CD4-positive, CD25-positive, alpha-beta regulatory T cell (primary cell): Measurements from ENCODE around the gene KDM7A. TPM values are rescaled to one million over a fixed set of nuclear protein-coding genes. Genes with fewer than 3 reads are reported as not detected.
"Not testable (repeated sequence)": the region's sequence is repeated elsewhere in the genome, so short reads cannot be mapped to it uniquely, and the experiment has no call there.

ENCODE experiments used
- ATAC-seq, 2 donors: fragments of 150-1000 bp; cut with Tn5 transposase; one replicate each; pipeline ENCODE4 v1.10.0; 2021; ENCODE audit warnings: low read depth in 2 of 2, moderate number of reproducible peaks in 2 of 2, moderate library complexity in 1 of 2
- DNase-seq, 3 donors: peaks; one replicate each; pipeline versions ENCODE4 v3.0.0 to v3.0.0-alpha.2; 2012 to 2022; ENCODE audit warnings: mixed read lengths in 1 of 3
- H3K27ac ChIP-seq: one replicate; pipeline ENCODE4 v1.7.0; 2013; ENCODE audit warnings: mild to moderate bottlenecking, low read length; ENCODE audit not compliant: insufficient read depth, poor library complexity, severe bottlenecking
- H3K27me3 ChIP-seq: one replicate; pipeline ENCODE4 v1.7.0; 2013; ENCODE audit warnings: low read length; ENCODE audit not compliant: control insufficient read depth, insufficient read depth
- H3K36me3 ChIP-seq: one replicate; pipeline ENCODE4 v1.7.0; 2013; ENCODE audit warnings: mild to moderate bottlenecking, low read length, moderate library complexity; ENCODE audit not compliant: control insufficient read depth, insufficient read depth
- H3K4me1 ChIP-seq: 2 replicates; pipeline ENCODE4 v1.7.0; 2013; ENCODE audit warnings: mild to moderate bottlenecking, low read length; ENCODE audit not compliant: insufficient read depth, control insufficient read depth, poor library complexity, severe bottlenecking
- H3K4me3 ChIP-seq: one replicate; pipeline ENCODE4 v1.7.0; 2013; ENCODE audit warnings: low read depth, mild to moderate bottlenecking, low read length, moderate library complexity
- H3K9me3 ChIP-seq, 2 experiments: 1 replicate in 1 of 2; 2 replicates in 1 of 2; pipeline ENCODE4 v1.7.0; 2013; ENCODE audit warnings: low read length in 2 of 2, mild to moderate bottlenecking in 1 of 2, moderate library complexity in 1 of 2; ENCODE audit not compliant: control insufficient read depth in 2 of 2
- H3K27ac Mint-ChIP-seq, 3 donors: one replicate each; pipeline ENCODE4 v1.8.0; 2020 to 2022; ENCODE audit warnings: mild to moderate bottlenecking in 3 of 3, mixed read lengths in 3 of 3, moderate library complexity in 2 of 3
- H3K27me3 Mint-ChIP-seq: one replicate; pipeline ENCODE4 v1.8.0; 2022; ENCODE audit warnings: mild to moderate bottlenecking, mixed read lengths
- H3K36me3 Mint-ChIP-seq: one replicate; pipeline ENCODE4 v1.8.0; 2020; ENCODE audit warnings: mixed read lengths
- H3K4me1 Mint-ChIP-seq, 4 donors: one replicate each; pipeline ENCODE4 v1.8.0; 2020 to 2022; ENCODE audit warnings: mixed read lengths in 4 of 4, mild to moderate bottlenecking in 1 of 4
- H3K4me3 Mint-ChIP-seq, 4 donors: one replicate each; pipeline ENCODE4 v1.8.0; 2020 to 2022; ENCODE audit warnings: mild to moderate bottlenecking in 4 of 4, mixed read lengths in 4 of 4, moderate library complexity in 3 of 4
- H3K9me3 Mint-ChIP-seq, 7 donors: one replicate each; pipeline ENCODE4 v1.8.0; 2020 to 2022; ENCODE audit warnings: mixed read lengths in 7 of 7, mild to moderate bottlenecking in 3 of 7, moderate library complexity in 2 of 7
- polyA plus RNA-seq, 4 donors: library from polyadenylated mRNA; unstranded; fragments of 300-500 nt; fragmentation: Illumina TruSeq; gene quantifications; one replicate each; pipeline ENCODE4 v1.2.3, GENCODE V29; 2021
- total RNA-seq: library from RNA; stranded (reverse); gene quantifications from one replicate; pipeline ENCODE4 v1.2.3, GENCODE V29; 2022

The KDM7A gene
- total and polyA plus RNA-seq, 5 donors from 2014 or later: 3.2 to 52.0 (median 4.0) TPM

- Mint-ChIP-seq H3K27me3 (no peaks in the 10 kb centered on the region), H3K36me3 (peaks cover 5% of the 10 kb centered on the region), H3K9me3 (no peaks in the 10 kb centered on the region), H3K27ac (no peak overlapping the region), H3K4me3 (peak overlapping the region in 3 of 4 donors; percentile 5 to 68 (median 42)), H3K4me1 (peaks cover 44 to 87% (median 73%) of the 10 kb centered on the region in 4 donors)
- DNase-seq (no peak), ATAC-seq (no peak)
- Histone ChIP-seq H3K9me3 (no peaks in the 10 kb centered on the region), H3K27me3 (no peaks in the 10 kb centered on the region), H3K4me3 (no peak overlapping the region), H3K36me3 (no peaks in the 10 kb centered on the region), H3K27ac (no peak overlapping the region), H3K4me1 (peaks cover 28% of the 10 kb centered on the region)
Measured at GRCh38 chr7:140165422-140165821, 11.4 kb downstream of the KDM7A start.

GRCh38 chr7:140162081-140162480, 14.7 kb downstream of the KDM7A start:
- not testable (repeated sequence) for ATAC-seq, H3K36me3 ChIP-seq, H3K9me3 Mint-ChIP-seq, H3K27ac ChIP-seq, H3K4me3 Mint-ChIP-seq, H3K27me3 ChIP-seq, H3K9me3 ChIP-seq, H3K27ac Mint-ChIP-seq, DNase-seq, H3K27me3 Mint-ChIP-seq, H3K4me3 ChIP-seq
- peaks cover 17% of the 10 kb centered on the region for H3K4me1 ChIP-seq
- peaks cover 42 to 82% (median 64%) of the 10 kb centered on the region in 4 donors for H3K4me1 Mint-ChIP-seq
- peaks cover 17% of the 10 kb centered on the region for H3K36me3 Mint-ChIP-seq

- Mint-ChIP-seq H3K36me3 (peaks cover 17% of the 10 kb centered on the region), H3K4me3 (peak overlapping the region in 1 of 4 donors; percentile 20), H3K9me3 (no peaks in the 10 kb centered on the region), H3K27ac (peak overlapping the region in 1 of 3 donors; percentile 45), H3K27me3 (no peaks in the 10 kb centered on the region), H3K4me1 (peaks cover 45 to 83% (median 64%) of the 10 kb centered on the region in 4 donors)
- peaks cover 9% of the 10 kb centered on the region for H3K36me3 ChIP-seq
- no peak for DNase-seq
- H3K4me1 ChIP-seq: peaks cover 27% of the 10 kb centered on the region
- ATAC-seq: no peak
- no peaks in the 10 kb centered on the region for H3K27me3 ChIP-seq
- no peak overlapping the region for H3K27ac ChIP-seq
- no peak overlapping the region for H3K4me3 ChIP-seq
- H3K9me3 ChIP-seq: no peaks in the 10 kb centered on the region
Measured at GRCh38 chr7:140161047-140161446, 15.7 kb downstream of the KDM7A start.

- Mint-ChIP-seq H3K36me3 (peaks cover 20% of the 10 kb centered on the region), H3K27ac (peak overlapping the region in 1 of 3 donors; percentile 45), H3K9me3 (no peaks in the 10 kb centered on the region), H3K27me3 (no peaks in the 10 kb centered on the region), H3K4me1 (peaks cover 44 to 83% (median 64%) of the 10 kb centered on the region in 4 donors), H3K4me3 (no peak overlapping the region)
- no peak for ATAC-seq
- Histone ChIP-seq H3K9me3 (no peaks in the 10 kb centered on the region), H3K4me1 (peaks cover 22% of the 10 kb centered on the region), H3K4me3 (no peak overlapping the region), H3K36me3 (peaks cover 11% of the 10 kb centered on the region), H3K27me3 (no peaks in the 10 kb centered on the region), H3K27ac (no peak overlapping the region)
- no peak for DNase-seq
Measured at GRCh38 chr7:140160308-140160707, 16.5 kb downstream of the KDM7A start.

- Histone ChIP-seq H3K9me3 (no peaks in the 10 kb centered on the region), H3K27me3 (no peaks in the 10 kb centered on the region), H3K27ac (no peak overlapping the region), H3K4me3 (no peak overlapping the region), H3K4me1 (peaks cover 20% of the 10 kb centered on the region), H3K36me3 (peaks cover 11% of the 10 kb centered on the region)
- Mint-ChIP-seq H3K4me1 (peaks cover 39 to 83% (median 59%) of the 10 kb centered on the region in 4 donors), H3K4me3 (no peak overlapping the region), H3K27ac (no peak overlapping the region), H3K36me3 (peaks cover 20% of the 10 kb centered on the region), H3K9me3 (no peaks in the 10 kb centered on the region), H3K27me3 (no peaks in the 10 kb centered on the region)
- DNase-seq (no peak), ATAC-seq (no peak)
Measured at GRCh38 chr7:140159497-140159896, 17.3 kb downstream of the KDM7A start.

- peak overlapping the region in 1 of 4 donors; percentile 16 for H3K4me3 Mint-ChIP-seq
Measured at GRCh38 chr7:140156460-140157080, 20.2 kb downstream of the KDM7A start.

GRCh38 chr7:140155428-140155827, 21.4 kb downstream of the KDM7A start:
- Histone ChIP-seq H3K27me3 (no peaks in the 10 kb centered on the region), H3K9me3 (no peaks in the 10 kb centered on the region), H3K27ac (no peak overlapping the region), H3K4me1 (peaks cover 24% of the 10 kb centered on the region), H3K36me3 (peaks cover 11% of the 10 kb centered on the region), H3K4me3 (no peak overlapping the region)
- H3K27me3 Mint-ChIP-seq: no peaks in the 10 kb centered on the region
- DNase-seq: no peak
- ATAC-seq: no peak
- H3K27ac Mint-ChIP-seq: peak overlapping the region in 1 of 3 donors; percentile 17
- peaks cover 43 to 77% (median 47%) of the 10 kb centered on the region in 4 donors for H3K4me1 Mint-ChIP-seq
- H3K4me3 Mint-ChIP-seq: peak overlapping the region in 1 of 4 donors; percentile 81
- H3K9me3 Mint-ChIP-seq: no peaks in the 10 kb centered on the region
- peaks cover 21% of the 10 kb centered on the region for H3K36me3 Mint-ChIP-seq

More at GRCh38 chr7:140156460-140157080, 20.2 kb downstream of the KDM7A start:
- H3K9me3 Mint-ChIP-seq: no peaks in the 10 kb centered on the region
- Histone ChIP-seq H3K9me3 (no peaks in the 10 kb centered on the region), H3K27ac (no peak overlapping the region), H3K27me3 (no peaks in the 10 kb centered on the region), H3K4me3 (peak overlapping the region; percentile 22), H3K36me3 (peaks cover 11% of the 10 kb centered on the region), H3K4me1 (peaks cover 20% of the 10 kb centered on the region)
- no peaks in the 10 kb centered on the region for H3K27me3 Mint-ChIP-seq
- H3K4me1 Mint-ChIP-seq: peaks cover 43 to 80% (median 50%) of the 10 kb centered on the region in 4 donors
- peak in 1 of 3 donors; percentile 65 for DNase-seq
- H3K36me3 Mint-ChIP-seq: peaks cover 22% of the 10 kb centered on the region
- peak in 1 of 2 donors; percentile 28 for ATAC-seq
- H3K27ac Mint-ChIP-seq: no peak overlapping the region

GRCh38 chr7:140153666-140154161, 23.1 kb downstream of the KDM7A start:
- Histone ChIP-seq H3K9me3 (no peaks in the 10 kb centered on the region), H3K27me3 (no peaks in the 10 kb centered on the region), H3K27ac (no peak overlapping the region), H3K4me1 (peaks cover 24% of the 10 kb centered on the region), H3K36me3 (peaks cover 9% of the 10 kb centered on the region), H3K4me3 (no peak overlapping the region)
- Mint-ChIP-seq H3K36me3 (peaks cover 18% of the 10 kb centered on the region), H3K27ac (no peak overlapping the region), H3K4me3 (no peak overlapping the region), H3K27me3 (no peaks in the 10 kb centered on the region), H3K9me3 (no peaks in the 10 kb centered on the region), H3K4me1 (peaks cover 47 to 82% (median 52%) of the 10 kb centered on the region in 4 donors)
- ATAC-seq (no peak), DNase-seq (no peak)
